GM12878 (cell line): ENCODE results near the gene CUL1. TPM values are rescaled to one million over a fixed set of nuclear protein-coding genes. Genes with fewer than 3 reads are reported as not detected.
A peak's percentile ranks its signal among the peaks of the same experiment; 100 is the strongest.

ENCODE experiments used
- ATAC-seq: fragments of 200-7000 bp; cut with Tn5 transposase; 3 replicates; pipeline ENCODE4 v1.9.1; 2020; ENCODE audit warnings: mild to moderate bottlenecking, moderate library complexity
- BruUV-seq: library from RNA; stranded (reverse); fragments of 400-500 nt; replicated peaks from 2 replicates; lab custom pipeline; 2021; lab: Mats Ljungman, UMichigan
- CTCF ChIA-PET: fragments of 300-600 bp; sonication (Branson Sonifier 250); formaldehyde crosslinking; extraction: SDS; loops from one replicate; lab custom pipeline; 2021; ENCODE audit warnings: inconsistent platforms; lab: Yijun Ruan, JAX
- POLR2A ChIA-PET: fragments of 350-600 bp; formaldehyde crosslinking; extraction: SDS; loops from one replicate; lab custom pipeline; 2021; ENCODE audit warnings: inconsistent platforms; lab: Charles Lee
- RAD21 ChIA-PET: fragments of 300-600 bp; sonication (Branson Sonifier 250); formaldehyde crosslinking; loops from one replicate; lab custom pipeline; 2023; ENCODE audit warnings: antibody characterized with exemption; ENCODE audit not compliant: unreplicated experiment; lab: Charles Lee
- SMC1A ChIA-PET: fragments of 300-600 bp; sonication (Branson Sonifier 250); formaldehyde crosslinking; loops from one replicate; lab custom pipeline; 2023; ENCODE audit not compliant: unreplicated experiment, uncharacterized antibody; lab: Charles Lee
- DNase-seq: peaks from one replicate; pipeline ENCODE4 v3.0.0-alpha.2; 2011; ENCODE audit warnings: low read depth, low spot score
- FAIRE-seq: peaks from 3 replicates; lab custom pipeline; 2011; peaks lifted over from hg19 to GRCh38; lab: Jason Lieb, UNC
- H2AFZ ChIP-seq: 2 replicates; pipeline ENCODE4 v1.6.0; 2011; ENCODE audit warnings: low read depth, low read length, control low read depth; ENCODE audit not compliant: control insufficient read depth
- H3K27ac ChIP-seq: 2 replicates; pipeline ENCODE4 v1.5.1; 2011; ENCODE audit warnings: control low read depth; ENCODE audit not compliant: control insufficient read depth, insufficient read depth
- H3K27me3 ChIP-seq, 2 experiments: replicated peaks in 1 of 2; 2 replicates each; pipeline versions ENCODE4 v1.6.0 to v1.6.1; 2011; ENCODE audit warnings: low read length in 1 of 2; ENCODE audit not compliant: control insufficient read depth in 2 of 2, insufficient read depth in 2 of 2
- H3K36me3 ChIP-seq, 2 experiments: 2 replicates each; pipeline ENCODE4 v1.5.1; 2011; ENCODE audit warnings: low read length in 1 of 2; ENCODE audit not compliant: control insufficient read depth in 2 of 2, insufficient read depth in 2 of 2
- H3K4me1 ChIP-seq: 2 replicates; pipeline ENCODE4 v1.6.1; 2011; ENCODE audit warnings: mild to moderate bottlenecking, low read length, moderate library complexity, mixed read lengths; ENCODE audit not compliant: control insufficient read depth, insufficient read depth
- H3K4me2 ChIP-seq: 2 replicates; pipeline ENCODE4 v1.6.0; 2011; ENCODE audit warnings: control low read depth; ENCODE audit not compliant: control insufficient read depth, insufficient read depth
- H3K4me3 ChIP-seq: fragments of 200-600 bp; sonication (generic); 2 replicates; pipeline ENCODE4 v1.5.1; 2016
- H3K79me2 ChIP-seq: 2 replicates; pipeline ENCODE4 v1.6.0; 2011; ENCODE audit warnings: low read length; ENCODE audit not compliant: control insufficient read depth, insufficient read depth
- H3K9ac ChIP-seq: 2 replicates; pipeline ENCODE4 v1.8.0; 2011; ENCODE audit warnings: low read length, control low read depth, mixed read lengths; ENCODE audit not compliant: control insufficient read depth, insufficient read depth
- H3K9me3 ChIP-seq: replicated peaks from 3 replicates; pipeline ENCODE4 v1.5.1; 2011; ENCODE audit warnings: mild to moderate bottlenecking, low read length; ENCODE audit not compliant: control insufficient read depth, insufficient read depth
- H4K20me1 ChIP-seq: 2 replicates; pipeline ENCODE4 v1.6.0; 2011; ENCODE audit not compliant: control insufficient read depth, insufficient read depth
- ESRRA ChIP-seq: IDR thresholded peaks from 2 replicates; pipeline ENCODE4 v1.6.1; 2012; ENCODE audit warnings: mild to moderate bottlenecking, low read length, improper control_type of control experiment
- FOS ChIP-seq: IDR thresholded peaks from 3 replicates; pipeline ENCODE4 v1.6.1; 2011; ENCODE audit warnings: borderline replicate concordance; ENCODE audit not compliant: insufficient read length; ENCODE audit errors: extremely low read depth
- HDAC2 ChIP-seq: fragments of 200-600 bp; sonication (generic); IDR thresholded peaks from 2 replicates; pipeline ENCODE4 v1.6.1; 2017
- KDM1A ChIP-seq: fragments of 200-600 bp; sonication (generic); IDR thresholded peaks from 2 replicates; pipeline ENCODE4 v1.6.1; 2016; ENCODE audit warnings: borderline replicate concordance
- NBN ChIP-seq: fragments of 450-650 bp; IDR thresholded peaks from 2 replicates; pipeline ENCODE4 v1.6.1; 2016
- PKNOX1 ChIP-seq: fragments of 450-650 bp; IDR thresholded peaks from 2 replicates; pipeline ENCODE4 v1.6.1; 2016; ENCODE audit warnings: mild to moderate bottlenecking
- RAD21 ChIP-seq: IDR thresholded peaks from 2 replicates; pipeline ENCODE4 v1.6.1; 2011; ENCODE audit warnings: mild to moderate bottlenecking, low read depth, low read length, moderate library complexity; ENCODE audit not compliant: insufficient read depth
- RFX5 ChIP-seq: IDR thresholded peaks from 2 replicates; pipeline ENCODE4 v1.6.1; 2011; ENCODE audit warnings: low read depth, low read length, improper control_type of control experiment
- STAT1 ChIP-seq: fragments of 450-650 bp; conservative IDR thresholded peaks from 2 replicates; pipeline ENCODE4 v1.6.1; 2014; ENCODE audit warnings: antibody characterized with exemption, mild to moderate bottlenecking
- STAT3 ChIP-seq: IDR thresholded peaks from 2 replicates; pipeline ENCODE4 v1.6.1; 2011; ENCODE audit warnings: low read depth, low read length, improper control_type of control experiment
- YY1 ChIP-seq: IDR thresholded peaks from 2 replicates; pipeline ENCODE4 v1.6.1; 2011; ENCODE audit warnings: low read depth, mild to moderate bottlenecking, low read length
- ZBTB33 ChIP-seq: fragments of 450-650 bp; IDR thresholded peaks from 2 replicates; pipeline ENCODE4 v1.6.1; 2017; ENCODE audit warnings: mild to moderate bottlenecking
- WGBS: methylation state at CpG from one replicate; pipeline ENCODE4 v1.1.6; 2016; ENCODE audit warnings: low lambda C conversion rate; ENCODE audit not compliant: insufficient replicate concordance, insufficient coverage; ENCODE audit errors: missing lambda C conversion rate; 5-methylcytosine and 5-hydroxymethylcytosine counted together
- in situ Hi-C: fragments of 300-500 bp; cut with MboI; formaldehyde crosslinking; loops from 9 replicates; pipeline ENCODE4 v1.14.3; 2018; ENCODE audit warnings: mixed read lengths
- intact Hi-C: fragments of 100-400 bp; cut with micrococcal nuclease; formaldehyde crosslinking; loops from one replicate; pipeline ENCODE4 v1.14.2; 2022; ENCODE audit not compliant: unreplicated experiment
- polyA plus RNA-seq, 11 experiments: library from polyadenylated mRNA; depleted of rRNA in 4 of 11; unstranded in 6 of 11; stranded (reverse) in 5 of 11; fragments of >200 nt; fragmentation: Nextera tagmentation in 4 of 11; fragmentation: Illumina TruSeq in 1 of 11; extraction: Ambion mirVana in 4 of 11; extraction: Trizol in 1 of 11; gene quantifications; 1 replicate in 1 of 11; 2 replicates in 10 of 11; pipeline versions ENCODE4 v1.2.1 to v1.2.3, GENCODE V29; 2011 to 2016; ENCODE audit warnings: inconsistent platforms in 2 of 11, missing spikeins in 2 of 11, low read depth in 1 of 11
- total RNA-seq, 4 experiments: library from RNA; depleted of rRNA in 3 of 4; stranded (reverse); fragments of >200 nt in 3 of 4; fragmentation: Illumina TruSeq in 1 of 4; extraction: Trizol in 1 of 4; gene quantifications; 2 replicates each; pipeline versions ENCODE4 v1.2.1 to v1.2.3, GENCODE V29; 2013 to 2021

CUL1 gene
- total and polyA plus RNA-seq, 10 of the 15 experiments (the other 5 are each of a cell fraction or from before 2014, with no cell fraction given): 13.3 to 63.9 (median 45.9) TPM

GRCh38 chr7:148701414-148701813 lies 2.7 kb downstream of the CUL1 start:
- H3K4me1 ChIP-seq: peaks cover 9% of the 10 kb centered on the region
- H3K27ac ChIP-seq: peak overlapping the region; percentile 15; the same call in 1 of the 2 replicates
- H3K36me3 ChIP-seq: no peaks in the 10 kb centered on the region
- no peak overlapping the region for H2AFZ ChIP-seq
- ChIA-PET SMC1A (interaction anchor here (0.9 to 2.2 kb wide), 5 partner anchors 11 to 262 kb away, joined by 3 to 16 read pairs (median 5); no protein-coding TSS in a partner anchor), CTCF (interaction anchor here (1.2 to 2.2 kb wide), 2 partner anchors 45 to 265 kb away, joined by 3 to 6 read pairs; no protein-coding TSS in a partner anchor), POLR2A (interaction anchor here (0.6 kb wide), 1 partner anchor 32 kb away, joined by 3 read pairs; no protein-coding TSS in a partner anchor), RAD21 (no interaction called here)
- DNase-seq (no peak), ATAC-seq (no peak), FAIRE-seq (no peak)
- intact Hi-C loops: loop anchor here (2.0 to 10.0 kb wide), 4 partner anchors 124 to 261 kb away; partner anchors contain the start of gene EZH2
- H3K4me2 ChIP-seq: peak overlapping the region; percentile 83
- no peaks in the 10 kb centered on the region for H3K27me3 ChIP-seq
- peak overlapping the region; percentile 94 for H3K4me3 ChIP-seq
- in situ Hi-C loops: no loop called here
- H3K9ac ChIP-seq: peak overlapping the region; percentile 20; the same call in 1 of the 2 replicates
- peaks cover 81% of the 10 kb centered on the region for H3K79me2 ChIP-seq
- peaks cover 4% of the 10 kb centered on the region; the same call in 1 of the 2 replicates for H4K20me1 ChIP-seq
- 29% methylated on average over 1 of the region's 1 CpG for WGBS
- BruUV-seq: no TSS peak
- H3K9me3 ChIP-seq: no peaks in the 10 kb centered on the region
- TF ChIP-seq FOS: no peak
- TF ChIP-seq NBN: no peak
- no peak for TF ChIP-seq RAD21
- no peak for TF ChIP-seq PKNOX1
- TF ChIP-seq ESRRA: no peak
- TF ChIP-seq STAT1: no peak
- TF ChIP-seq YY1: no peak
- no peak for TF ChIP-seq STAT3
- TF ChIP-seq RFX5: no peak
- TF ChIP-seq HDAC2: no peak
- TF ChIP-seq KDM1A: no peak
- TF ChIP-seq ZBTB33: no peak
